A549 (cell line): Measurements from ENCODE around the gene CCDC167.

Source experiments
- ATOH8 ChIP-seq: fragments of 250-450 bp; sonication (Bioruptor Pico); IDR thresholded peaks from 2 replicates; pipeline ENCODE4 v1.5.0; 2020; ENCODE audit warnings: low read depth, mild to moderate bottlenecking, moderate library complexity
- BHLHE40 ChIP-seq: IDR thresholded peaks from 2 replicates; pipeline ENCODE4 v1.6.1; 2012; ENCODE audit warnings: low read depth, low read length, inconsistent platforms
- CTCF ChIP-seq: fragments of >200 bp; sonication (Bioruptor Twin); formaldehyde crosslinking; IDR thresholded peaks from 3 replicates; pipeline ENCODE4 v1.5.1; 2016
- EHMT2 ChIP-seq: fragments of 200-600 bp; sonication (generic); IDR thresholded peaks from 2 replicates; pipeline ENCODE4 v1.6.1; 2016; ENCODE audit warnings: antibody characterized with exemption, low read depth, mild to moderate bottlenecking, moderate library complexity
- FOSL2 ChIP-seq, 2 experiments: fragments of 450-650 bp in 1 of 2; fragments of >200 bp in 1 of 2; sonication (Bioruptor Twin) in 1 of 2; formaldehyde crosslinking; IDR thresholded peaks; 2 replicates each; pipeline versions ENCODE4 v1.5.0 to v1.6.1; 2016 to 2020; ENCODE audit warnings: mild to moderate bottlenecking in 1 of 2, moderate library complexity in 1 of 2
- MAX ChIP-seq: IDR thresholded peaks from 2 replicates; pipeline ENCODE4 v1.6.1; 2012
- MYC ChIP-seq: IDR thresholded peaks from 2 replicates; pipeline ENCODE4 v1.6.1; 2012; ENCODE audit warnings: mild to moderate bottlenecking, inconsistent platforms, low read length, improper control_type of control experiment, borderline replicate concordance
- POLR2AphosphoS2 ChIP-seq: conservative IDR thresholded peaks from 2 replicates; pipeline ENCODE4 v1.6.1; 2012; ENCODE audit warnings: low read length, improper control_type of control experiment, inconsistent platforms
- REST ChIP-seq: fragments of 200-600 bp; sonication (generic); IDR thresholded peaks from 2 replicates; pipeline ENCODE4 v1.6.1; 2016; ENCODE audit warnings: antibody characterized with exemption, mild to moderate bottlenecking, moderate library complexity
- RFX5 ChIP-seq: fragments of 450-650 bp; IDR thresholded peaks from 2 replicates; pipeline ENCODE4 v1.7.1; 2014; ENCODE audit warnings: antibody characterized with exemption, mild to moderate bottlenecking, moderate library complexity
- USF2 ChIP-seq: fragments of 450-650 bp; IDR thresholded peaks from 2 replicates; pipeline ENCODE4 v1.6.1; 2014; ENCODE audit warnings: antibody characterized with exemption
- ZC3H11A ChIP-seq: fragments of 450-650 bp; IDR thresholded peaks from 2 replicates; pipeline ENCODE4 v1.6.1; 2014; ENCODE audit warnings: antibody characterized with exemption, mild to moderate bottlenecking

GRCh38 chr6:37456816-37457560 is 42.7 kb downstream of the CCDC167 start:
- no peak for TF ChIP-seq CTCF
- TF ChIP-seq MAX: no peak
- TF ChIP-seq ATOH8 (CRISPR knock-in tag): no peak
- TF ChIP-seq RFX5: no peak
- TF ChIP-seq ZC3H11A: no peak
- no peak for TF ChIP-seq BHLHE40
- no peak for TF ChIP-seq POLR2AphosphoS2
- TF ChIP-seq REST: no peak
- TF ChIP-seq USF2: no peak
- no peak for TF ChIP-seq FOSL2 (IDR thresholded peaks at IDR 0.05)
- no peak for TF ChIP-seq FOSL2 (CRISPR knock-in tag; IDR thresholded peaks at IDR 0.05)
- no peak for TF ChIP-seq MYC
- no peak for TF ChIP-seq EHMT2
